ENCODE measurements around the gene MAPK4.

- no peak for TF ChIP-seq CTCF (IDR thresholded peaks at IDR 0.05; ENCODE audit: low read length)
- no peak for TF ChIP-seq EZH2 (IDR thresholded peaks at IDR 0.05; ENCODE audit: borderline replicate concordance, low read length)
Observed at GRCh38 chr18:50695431-50696176, 135.7 kb downstream of the MAPK4 start.
